GM10266 (cell line): ENCODE data around the gene TMEM222.

Source experiments
- DNase-seq: peaks from one replicate; pipeline ENCODE4 v3.0.0; 2012; ENCODE audit errors: extremely low spot score
- TF ChIP-seq, protein P1 (sequence below): IDR thresholded peaks from 2 replicates; pipeline ENCODE4 v1.5.1; 2012; ENCODE audit warnings: mild to moderate bottlenecking, low read depth; ENCODE audit not compliant: control insufficient read depth, insufficient read depth; ENCODE audit errors: missing control alignments

TMEM222 gene

DNA sequence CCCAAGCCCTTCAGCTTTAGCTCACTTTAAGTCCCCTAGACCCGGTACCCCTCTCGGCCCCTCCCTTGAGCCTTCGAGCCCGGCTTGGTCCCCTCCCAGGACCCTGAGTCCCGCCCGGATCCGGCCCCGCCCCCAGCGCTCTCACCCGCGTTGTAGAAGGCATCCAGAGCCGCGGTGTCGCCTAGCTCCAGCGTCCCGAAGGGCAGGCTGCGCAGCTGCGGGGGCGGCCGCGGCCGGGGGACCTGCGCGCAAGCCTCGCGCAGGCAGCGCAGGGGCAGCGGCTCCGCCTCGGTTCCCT is 44.1 kb downstream of the TMEM222 start:
- TF ChIP-seq, protein P1, sequence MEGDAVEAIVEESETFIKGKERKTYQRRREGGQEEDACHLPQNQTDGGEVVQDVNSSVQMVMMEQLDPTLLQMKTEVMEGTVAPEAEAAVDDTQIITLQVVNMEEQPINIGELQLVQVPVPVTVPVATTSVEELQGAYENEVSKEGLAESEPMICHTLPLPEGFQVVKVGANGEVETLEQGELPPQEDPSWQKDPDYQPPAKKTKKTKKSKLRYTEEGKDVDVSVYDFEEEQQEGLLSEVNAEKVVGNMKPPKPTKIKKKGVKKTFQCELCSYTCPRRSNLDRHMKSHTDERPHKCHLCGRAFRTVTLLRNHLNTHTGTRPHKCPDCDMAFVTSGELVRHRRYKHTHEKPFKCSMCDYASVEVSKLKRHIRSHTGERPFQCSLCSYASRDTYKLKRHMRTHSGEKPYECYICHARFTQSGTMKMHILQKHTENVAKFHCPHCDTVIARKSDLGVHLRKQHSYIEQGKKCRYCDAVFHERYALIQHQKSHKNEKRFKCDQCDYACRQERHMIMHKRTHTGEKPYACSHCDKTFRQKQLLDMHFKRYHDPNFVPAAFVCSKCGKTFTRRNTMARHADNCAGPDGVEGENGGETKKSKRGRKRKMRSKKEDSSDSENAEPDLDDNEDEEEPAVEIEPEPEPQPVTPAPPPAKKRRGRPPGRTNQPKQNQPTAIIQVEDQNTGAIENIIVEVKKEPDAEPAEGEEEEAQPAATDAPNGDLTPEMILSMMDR: no peak
- peak; percentile 82 for DNase-seq

DNA sequence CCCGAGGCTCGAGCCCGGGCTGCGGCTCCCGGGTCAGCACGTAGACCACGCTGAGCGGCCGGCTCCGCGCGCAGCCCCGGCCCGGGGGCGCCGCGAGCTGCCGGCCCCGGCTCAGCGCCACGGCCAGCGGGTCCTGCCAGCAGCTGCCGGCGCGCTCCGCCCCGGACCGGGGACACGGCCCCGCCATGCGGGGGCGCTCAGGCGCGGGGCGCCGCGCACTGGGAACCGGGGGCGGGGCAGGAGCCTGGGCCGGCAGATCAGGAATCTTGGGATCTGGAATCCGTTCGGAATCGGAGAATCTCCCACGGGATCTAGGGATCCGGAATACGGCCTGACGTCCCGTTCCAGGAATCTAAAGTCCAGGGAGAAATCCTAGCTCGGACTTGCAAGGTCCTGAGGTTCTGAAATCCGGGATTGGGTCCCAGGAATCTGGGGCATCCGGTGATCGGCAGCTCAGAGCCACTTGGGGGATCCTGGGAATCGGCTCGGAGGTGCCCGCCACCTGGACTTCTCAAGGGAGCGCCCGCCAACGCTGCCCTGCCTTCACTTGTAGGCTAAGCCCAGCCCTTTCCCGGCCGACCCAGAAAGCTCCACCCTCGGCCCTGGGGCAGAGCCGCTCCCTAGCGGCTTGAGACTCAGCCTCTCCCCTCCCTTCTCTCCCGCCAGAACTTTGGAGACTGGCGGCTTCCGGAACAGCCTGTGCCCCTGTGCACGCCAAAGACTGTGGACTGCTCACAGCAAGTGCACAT is 44.6 kb downstream of the TMEM222 start, which contains the start of gene MAP3K6:
MAP3K6 (minus strand) TSS at position 551 of the 749 bp plus-strand sequence; CDS start at position 187, 364 bp downstream.
- DNase-seq: peak; percentile 82

DNA sequence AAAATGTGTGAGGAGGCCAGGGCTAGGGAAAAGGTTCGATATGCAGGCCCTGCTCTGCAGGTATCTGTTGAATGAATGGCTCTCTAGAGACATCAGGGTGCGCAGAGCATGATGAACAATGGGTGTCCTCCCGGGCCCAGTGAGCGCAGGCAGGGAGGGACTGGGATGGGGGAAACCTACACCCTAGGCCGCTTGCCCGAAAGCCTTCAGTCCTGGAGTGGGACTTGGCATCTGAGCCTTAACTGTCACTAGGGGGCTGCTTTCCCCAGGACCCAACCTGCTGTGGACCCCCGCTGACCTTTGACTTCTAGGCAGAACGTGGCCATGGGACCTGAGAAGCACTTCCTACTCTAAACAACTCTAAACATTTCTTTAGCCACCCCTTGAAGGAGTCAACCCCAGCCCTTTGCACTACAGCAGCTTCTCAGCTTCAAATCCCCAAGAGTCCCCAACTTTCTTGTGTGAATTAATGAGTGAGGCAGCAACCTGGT is 45.2 kb downstream of the TMEM222 start:
- TF ChIP-seq, protein P1: no peak
- DNase-seq: no peak

More for the DNA sequence above, 44.6 kb downstream of the TMEM222 start, which contains the start of gene MAP3K6:
- TF ChIP-seq, protein P1: peak; percentile 63

DNA sequence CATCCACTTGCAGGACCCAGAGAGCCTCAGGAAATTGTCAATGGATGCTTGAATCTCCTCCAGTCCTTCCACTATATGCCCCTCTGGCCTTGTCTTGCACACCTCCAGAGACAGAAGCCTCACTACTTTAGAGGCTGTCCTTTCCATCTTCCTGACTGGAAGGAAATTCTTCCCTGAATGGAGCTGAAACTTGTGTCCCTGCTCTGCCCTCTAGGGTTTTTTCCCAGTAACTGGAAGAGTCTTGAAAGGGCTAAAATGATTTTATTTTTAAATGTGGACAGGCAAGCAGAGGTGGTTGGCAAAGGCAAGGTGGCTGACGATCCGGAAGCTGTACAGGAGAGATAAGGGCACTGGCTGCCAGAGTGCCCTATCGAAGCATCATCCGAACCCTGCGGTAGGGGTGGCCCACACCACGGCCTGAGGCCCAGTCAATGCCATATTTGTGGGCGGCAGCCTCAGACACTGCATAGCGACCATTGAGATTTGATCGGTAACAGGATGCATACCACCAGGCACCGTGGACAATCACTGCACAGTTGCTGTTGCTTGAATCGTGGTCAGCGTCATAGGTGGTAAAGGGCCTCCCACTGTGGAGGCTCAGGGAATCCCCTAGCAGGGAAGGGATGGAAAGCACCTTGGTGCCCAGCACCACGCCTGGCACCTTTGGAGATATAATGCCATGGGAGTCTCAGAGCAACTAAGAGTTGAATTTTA is 47.1 kb downstream of the TMEM222 start:
- no peak for DNase-seq
- TF ChIP-seq, protein P1: no peak

DNA sequence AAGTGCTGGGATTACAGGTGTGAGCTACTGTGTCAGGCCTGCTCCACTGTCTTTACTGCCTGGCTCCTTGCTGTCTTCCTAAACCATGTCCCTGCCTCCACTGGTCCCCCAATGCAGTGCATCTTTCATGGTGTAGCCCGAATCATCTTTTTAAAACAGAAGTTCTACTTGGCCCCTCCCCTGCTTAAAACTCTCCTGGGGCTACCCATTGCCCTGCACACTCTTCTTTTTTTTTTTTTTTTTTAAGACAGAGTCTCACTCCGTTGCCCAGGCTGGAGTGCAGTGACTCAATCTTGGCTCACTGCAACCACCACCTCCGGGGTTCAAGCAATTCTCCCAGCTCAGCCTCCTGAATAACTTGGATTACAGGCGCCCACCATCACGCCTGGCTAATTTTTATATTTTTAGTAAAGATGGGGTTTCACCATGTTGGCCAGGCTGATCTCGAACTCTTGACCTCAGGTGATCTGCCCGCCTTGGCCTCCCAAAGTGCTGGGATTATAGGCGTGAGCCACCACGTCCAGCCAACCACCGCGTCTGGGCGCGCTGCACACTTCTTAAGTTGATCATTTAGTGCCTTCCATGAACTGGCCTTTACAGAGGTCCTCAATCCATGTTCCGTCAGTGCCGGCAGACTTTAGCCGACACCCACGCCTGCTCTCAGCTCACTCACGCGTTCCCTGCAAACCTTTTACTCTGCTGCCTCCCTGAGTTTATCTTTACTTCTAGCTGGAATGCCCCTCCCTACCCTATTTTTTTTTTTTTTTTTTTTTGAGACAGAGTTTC is 50.3 kb downstream of the TMEM222 start:
- no peak for DNase-seq
- TF ChIP-seq, protein P1: no peak

DNA sequence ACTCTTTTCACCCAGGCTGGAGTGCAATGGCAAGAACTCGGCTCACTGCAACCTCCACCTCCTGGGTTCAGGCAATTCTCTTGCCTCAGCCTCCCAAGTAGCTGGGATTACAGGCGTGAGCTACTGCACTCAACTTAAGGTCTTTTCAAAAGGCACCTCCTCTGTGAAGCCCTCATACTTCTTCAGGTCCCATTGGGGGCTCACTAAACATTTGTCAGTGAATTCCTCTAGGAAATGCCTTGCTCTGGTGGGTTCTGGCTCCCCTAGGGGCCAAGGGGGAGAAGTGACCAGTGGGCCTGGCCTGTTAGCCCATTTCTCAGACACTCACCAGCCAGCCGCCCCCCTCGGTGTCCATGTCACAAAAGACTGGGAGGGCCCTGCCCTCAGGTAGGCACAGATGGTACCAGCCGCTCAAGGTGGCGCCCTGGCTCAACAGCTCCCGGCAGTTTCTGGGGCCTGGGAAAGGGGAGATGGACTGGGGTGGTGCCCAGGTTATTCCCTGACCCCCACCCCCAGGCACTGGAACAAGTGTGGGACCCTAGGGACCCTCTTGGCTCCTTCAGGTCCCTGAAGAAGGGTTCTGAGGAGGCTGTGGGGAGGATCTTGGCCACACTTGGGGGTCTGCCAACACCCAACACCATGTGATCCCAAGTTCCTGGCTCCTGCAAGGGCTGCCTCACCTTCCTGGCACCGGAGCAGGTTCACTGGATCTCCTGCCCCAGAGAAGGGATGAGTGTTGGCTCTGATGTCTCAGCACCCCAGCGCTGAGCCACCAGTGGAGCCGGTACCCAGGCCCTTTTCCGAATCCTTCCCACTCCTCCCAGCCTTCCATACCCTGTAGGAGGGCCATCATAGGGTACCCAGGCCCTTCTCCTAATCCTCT is 51.1 kb downstream of the TMEM222 start:
- no peak for DNase-seq

More for the DNA sequence above, 51.1 kb downstream of the TMEM222 start:
- TF ChIP-seq, protein P1: no peak
